Measurements from ENCODE around the gene GCKR. TPM values are rescaled to one million over a fixed set of nuclear protein-coding genes. Genes with fewer than 3 reads are reported as not detected.
A peak's percentile ranks its signal among the peaks of the same experiment; 100 is the strongest.

The GCKR gene
- total RNA-seq, 1 experiment from 2014 or later: 3.4 TPM

GRCh38 chr2:27497288-27497627 is 619 bp downstream of the GCKR start:
- Histone ChIP-seq H3K4me2 (peak overlapping the region; percentile 22), H3K36me3 (ENCODE audit: low read depth) (no peaks in the 10 kb centered on the region), H3K27ac (peak overlapping the region; percentile 40; the same call in 1 of the 2 replicates), H2AFZ (no peak overlapping the region), H3F3A (ENCODE audit: insufficient read depth, low read depth) (peaks cover 8% of the 10 kb centered on the region; the same call in 1 of the 2 replicates), H4K20me1 (ENCODE audit: insufficient read depth) (no peaks in the 10 kb centered on the region), H3K9me2 (ENCODE audit: insufficient read depth) (no peaks in the 10 kb centered on the region), H3K9me3 (ENCODE audit: insufficient read depth, low read depth) (no peaks in the 10 kb centered on the region), H3K4me1 (replicated peaks; ENCODE audit: insufficient read depth) (peaks cover 25% of the 10 kb centered on the region), H3K4me3 (no peak overlapping the region), H3K79me2 (ENCODE audit: low read depth) (no peaks in the 10 kb centered on the region), H3K27me3 (ENCODE audit: insufficient read depth, low read depth) (peaks cover 7% of the 10 kb centered on the region; the same call in 1 of the 2 replicates)
- ChIA-PET POLR2A (ENCODE audit: unreplicated experiment) (no interaction called here), CTCF (no interaction called here)
- no peak for TF ChIP-seq EZH2 (IDR thresholded peaks at IDR 0.05; ENCODE audit: low read depth)
- TF ChIP-seq, protein P1, sequence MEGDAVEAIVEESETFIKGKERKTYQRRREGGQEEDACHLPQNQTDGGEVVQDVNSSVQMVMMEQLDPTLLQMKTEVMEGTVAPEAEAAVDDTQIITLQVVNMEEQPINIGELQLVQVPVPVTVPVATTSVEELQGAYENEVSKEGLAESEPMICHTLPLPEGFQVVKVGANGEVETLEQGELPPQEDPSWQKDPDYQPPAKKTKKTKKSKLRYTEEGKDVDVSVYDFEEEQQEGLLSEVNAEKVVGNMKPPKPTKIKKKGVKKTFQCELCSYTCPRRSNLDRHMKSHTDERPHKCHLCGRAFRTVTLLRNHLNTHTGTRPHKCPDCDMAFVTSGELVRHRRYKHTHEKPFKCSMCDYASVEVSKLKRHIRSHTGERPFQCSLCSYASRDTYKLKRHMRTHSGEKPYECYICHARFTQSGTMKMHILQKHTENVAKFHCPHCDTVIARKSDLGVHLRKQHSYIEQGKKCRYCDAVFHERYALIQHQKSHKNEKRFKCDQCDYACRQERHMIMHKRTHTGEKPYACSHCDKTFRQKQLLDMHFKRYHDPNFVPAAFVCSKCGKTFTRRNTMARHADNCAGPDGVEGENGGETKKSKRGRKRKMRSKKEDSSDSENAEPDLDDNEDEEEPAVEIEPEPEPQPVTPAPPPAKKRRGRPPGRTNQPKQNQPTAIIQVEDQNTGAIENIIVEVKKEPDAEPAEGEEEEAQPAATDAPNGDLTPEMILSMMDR (conservative IDR thresholded peaks at IDR 0.05): no peak
- no TSS peak for BruUV-seq (replicated peaks)
- DNase-seq: no peak
- intact Hi-C loops (cut with micrococcal nuclease; ENCODE audit: unreplicated experiment): no loop called here

DNA sequence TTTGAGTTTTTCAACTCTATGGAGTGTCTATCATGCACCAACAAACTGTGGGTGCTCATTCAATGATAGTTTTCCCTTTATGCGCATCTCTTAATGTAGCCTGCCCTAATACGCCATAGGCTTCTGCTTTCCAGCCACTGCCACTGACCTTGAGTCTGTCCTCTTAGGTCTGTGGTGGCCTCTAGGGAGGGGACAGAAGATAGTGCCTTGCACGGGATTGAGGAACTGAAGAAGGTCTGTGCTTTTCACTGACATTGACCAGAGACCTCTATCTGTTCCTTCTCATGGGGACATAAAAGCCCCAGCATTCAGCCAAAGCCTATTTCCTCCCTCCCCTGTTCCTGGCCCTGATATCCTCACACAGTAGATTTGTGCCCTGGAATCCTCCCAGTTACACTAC is 2.3 kb downstream of the GCKR start:
- Histone ChIP-seq H3K9me2 (ENCODE audit: insufficient read depth) (no peaks in the 10 kb centered on the region), H3K27ac (no peak overlapping the region), H3F3A (ENCODE audit: insufficient read depth, low read depth) (peaks cover 8% of the 10 kb centered on the region; the same call in 1 of the 2 replicates), H2AFZ (no peak overlapping the region), H3K4me1 (replicated peaks; ENCODE audit: insufficient read depth) (peaks cover 25% of the 10 kb centered on the region), H3K9me3 (ENCODE audit: insufficient read depth, low read depth) (no peaks in the 10 kb centered on the region), H3K27me3 (ENCODE audit: insufficient read depth, low read depth) (peaks cover 7% of the 10 kb centered on the region; the same call in 1 of the 2 replicates), H3K36me3 (ENCODE audit: low read depth) (no peaks in the 10 kb centered on the region), H3K4me3 (no peak overlapping the region), H4K20me1 (ENCODE audit: insufficient read depth) (no peaks in the 10 kb centered on the region), H3K79me2 (ENCODE audit: low read depth) (no peaks in the 10 kb centered on the region), H3K4me2 (no peak overlapping the region)
- no peak for TF ChIP-seq EZH2 (IDR thresholded peaks at IDR 0.05; ENCODE audit: low read depth)
- TF ChIP-seq, protein P1 (conservative IDR thresholded peaks at IDR 0.05): no peak
- intact Hi-C loops (cut with micrococcal nuclease; ENCODE audit: unreplicated experiment): no loop called here
- BruUV-seq (replicated peaks): no TSS peak
- POLR2A ChIA-PET (ENCODE audit: unreplicated experiment): no interaction called here
- DNase-seq: no peak
- CTCF ChIA-PET: no interaction called here

- H3K9me3 ChIP-seq (ENCODE audit: insufficient read depth, low read depth): no peaks in the 10 kb centered on the region
- intact Hi-C loops (cut with micrococcal nuclease; ENCODE audit: unreplicated experiment): no loop called here
- ChIA-PET POLR2A (ENCODE audit: unreplicated experiment) (no interaction called here), CTCF (no interaction called here)
- H3K4me1 ChIP-seq (replicated peaks; ENCODE audit: insufficient read depth): peaks cover 16% of the 10 kb centered on the region
- H3K27me3 ChIP-seq (ENCODE audit: insufficient read depth, low read depth): peaks cover under 1% of the 10 kb centered on the region; the same call in 1 of the 2 replicates
- no peak overlapping the region for H3K4me2 ChIP-seq
- peak in 1 of 2 experiments; percentile 51 for DNase-seq
- H3K4me3 ChIP-seq: no peak overlapping the region
- H3K36me3 ChIP-seq (ENCODE audit: low read depth): no peaks in the 10 kb centered on the region
- H3K27ac ChIP-seq: no peak overlapping the region
- no peak overlapping the region for H2AFZ ChIP-seq
- no peaks in the 10 kb centered on the region for H4K20me1 ChIP-seq (ENCODE audit: insufficient read depth)
- H3K9me2 ChIP-seq (ENCODE audit: insufficient read depth): no peaks in the 10 kb centered on the region
- no peaks in the 10 kb centered on the region for H3K79me2 ChIP-seq (ENCODE audit: low read depth)
- BruUV-seq (replicated peaks): no TSS peak
- peaks cover under 1% of the 10 kb centered on the region; the same call in 1 of the 2 replicates for H3F3A ChIP-seq (ENCODE audit: insufficient read depth, low read depth)
- TF ChIP-seq EZH2 (IDR thresholded peaks at IDR 0.05; ENCODE audit: low read depth): no peak
- TF ChIP-seq, protein P1 (conservative IDR thresholded peaks at IDR 0.05): no peak
These were observed 4.4 kb downstream of the GCKR start for GRCh38 chr2:27501042-27501441.
